GM19193 (cell line): ENCODE results near the gene NISCH.

Experiments used
- POLR2A ChIP-seq: IDR thresholded peaks from 4 replicates; pipeline ENCODE4 v1.6.1; 2011; ENCODE audit not compliant: insufficient read depth, insufficient read length; ENCODE audit errors: extremely low read depth

The NISCH gene

DNA sequence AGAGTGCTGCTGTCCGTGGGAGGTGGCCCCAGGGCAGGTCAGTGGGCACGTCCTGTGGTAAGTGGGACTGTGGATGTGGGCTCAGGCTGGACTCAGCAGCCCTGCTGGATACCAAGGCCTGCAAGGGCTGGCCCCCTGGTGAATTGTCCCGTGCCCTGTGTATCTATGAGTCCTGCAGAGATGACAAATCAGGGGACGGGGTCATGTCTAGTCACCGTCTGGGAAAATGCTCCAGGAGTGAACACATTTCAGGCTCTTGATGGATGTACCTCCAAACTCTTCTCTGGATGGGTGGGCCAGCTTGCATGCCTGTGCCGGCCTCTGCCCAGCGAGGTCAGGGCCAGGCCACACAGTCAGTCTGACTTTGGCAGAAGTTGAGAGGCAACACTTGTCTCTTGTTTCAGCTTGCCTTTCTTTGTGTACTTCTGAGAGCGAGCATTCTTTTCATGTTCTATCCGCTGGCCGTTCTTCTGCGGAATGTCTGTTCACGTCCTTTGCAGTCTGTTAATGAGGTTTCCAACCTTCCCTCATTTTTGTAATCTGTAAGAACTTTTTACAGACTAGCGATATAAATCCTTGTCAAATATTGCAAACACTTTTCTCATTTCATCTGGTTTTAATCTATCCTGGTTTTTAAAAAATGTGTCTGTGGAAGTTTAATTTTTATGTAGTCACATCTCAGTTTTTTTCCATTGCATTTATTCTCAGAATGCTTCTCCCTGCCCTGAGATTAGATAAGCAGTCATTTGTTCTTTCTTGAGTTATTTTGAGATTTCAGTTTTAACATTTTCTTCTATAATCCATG, 28.4 kb downstream of the NISCH start:
- TF ChIP-seq POLR2A, result no peak

DNA sequence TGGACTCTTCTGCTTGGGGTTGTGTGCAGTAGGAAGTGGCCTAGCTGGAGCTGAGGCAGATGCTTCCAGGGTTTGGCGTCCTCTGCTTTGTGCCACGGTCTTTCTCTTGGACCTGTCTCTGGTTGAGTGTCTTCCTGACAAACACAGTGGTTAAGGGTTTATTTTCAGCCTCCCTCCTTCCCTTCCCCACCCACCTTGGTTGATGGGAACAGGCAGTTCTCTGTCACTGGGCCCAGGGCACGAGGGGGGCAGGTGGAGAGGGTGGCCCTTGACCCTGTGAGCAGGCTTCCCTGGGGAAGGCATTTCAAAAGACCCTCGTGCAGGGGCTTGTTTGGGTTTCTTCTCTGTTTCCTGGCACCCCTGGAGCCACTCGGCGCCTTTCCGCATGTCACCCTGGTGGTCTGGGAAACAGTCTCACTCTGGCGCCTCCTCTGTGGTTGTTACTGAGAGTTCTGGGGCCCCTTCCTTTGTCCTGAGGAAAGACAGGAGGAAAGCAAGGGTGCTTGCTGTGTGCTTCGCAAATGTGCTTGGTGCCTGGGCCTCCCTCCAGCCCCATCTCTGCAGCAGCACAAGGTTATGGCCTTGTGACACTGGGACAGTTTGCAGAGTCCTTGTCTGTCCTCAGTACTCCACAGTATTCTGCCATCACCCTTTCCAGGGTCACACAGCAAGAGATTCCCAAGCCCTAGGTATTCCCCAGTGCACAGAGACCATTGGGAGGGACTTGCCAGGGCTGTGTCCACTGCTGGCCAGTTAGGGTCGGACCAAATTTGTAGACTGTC, 29.5 kb downstream of the NISCH start:
- no peak for TF ChIP-seq POLR2A

DNA sequence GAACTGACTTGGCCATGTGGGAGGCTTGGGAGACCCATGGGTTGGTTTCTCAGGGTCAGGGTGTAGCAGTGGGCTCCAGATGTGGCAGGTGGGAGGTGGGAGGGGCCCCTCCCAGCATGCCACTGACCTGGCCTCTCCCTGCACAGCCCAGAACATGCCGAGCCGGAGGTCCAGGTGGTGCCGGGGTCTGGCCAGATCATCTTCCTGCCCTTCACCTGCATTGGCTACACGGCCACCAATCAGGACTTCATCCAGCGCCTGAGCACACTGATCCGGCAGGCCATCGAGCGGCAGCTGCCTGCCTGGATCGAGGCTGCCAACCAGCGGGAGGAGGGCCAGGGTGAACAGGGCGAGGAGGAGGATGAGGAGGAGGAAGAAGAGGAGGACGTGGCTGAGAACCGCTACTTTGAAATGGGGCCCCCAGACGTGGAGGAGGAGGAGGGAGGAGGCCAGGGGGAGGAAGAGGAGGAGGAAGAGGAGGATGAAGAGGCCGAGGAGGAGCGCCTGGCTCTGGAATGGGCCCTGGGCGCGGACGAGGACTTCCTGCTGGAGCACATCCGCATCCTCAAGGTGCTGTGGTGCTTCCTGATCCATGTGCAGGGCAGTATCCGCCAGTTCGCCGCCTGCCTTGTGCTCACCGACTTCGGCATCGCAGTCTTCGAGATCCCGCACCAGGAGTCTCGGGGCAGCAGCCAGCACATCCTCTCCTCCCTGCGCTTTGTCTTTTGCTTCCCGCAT, 31.8 kb downstream of the NISCH start:
- TF ChIP-seq POLR2A, result no peak

DNA sequence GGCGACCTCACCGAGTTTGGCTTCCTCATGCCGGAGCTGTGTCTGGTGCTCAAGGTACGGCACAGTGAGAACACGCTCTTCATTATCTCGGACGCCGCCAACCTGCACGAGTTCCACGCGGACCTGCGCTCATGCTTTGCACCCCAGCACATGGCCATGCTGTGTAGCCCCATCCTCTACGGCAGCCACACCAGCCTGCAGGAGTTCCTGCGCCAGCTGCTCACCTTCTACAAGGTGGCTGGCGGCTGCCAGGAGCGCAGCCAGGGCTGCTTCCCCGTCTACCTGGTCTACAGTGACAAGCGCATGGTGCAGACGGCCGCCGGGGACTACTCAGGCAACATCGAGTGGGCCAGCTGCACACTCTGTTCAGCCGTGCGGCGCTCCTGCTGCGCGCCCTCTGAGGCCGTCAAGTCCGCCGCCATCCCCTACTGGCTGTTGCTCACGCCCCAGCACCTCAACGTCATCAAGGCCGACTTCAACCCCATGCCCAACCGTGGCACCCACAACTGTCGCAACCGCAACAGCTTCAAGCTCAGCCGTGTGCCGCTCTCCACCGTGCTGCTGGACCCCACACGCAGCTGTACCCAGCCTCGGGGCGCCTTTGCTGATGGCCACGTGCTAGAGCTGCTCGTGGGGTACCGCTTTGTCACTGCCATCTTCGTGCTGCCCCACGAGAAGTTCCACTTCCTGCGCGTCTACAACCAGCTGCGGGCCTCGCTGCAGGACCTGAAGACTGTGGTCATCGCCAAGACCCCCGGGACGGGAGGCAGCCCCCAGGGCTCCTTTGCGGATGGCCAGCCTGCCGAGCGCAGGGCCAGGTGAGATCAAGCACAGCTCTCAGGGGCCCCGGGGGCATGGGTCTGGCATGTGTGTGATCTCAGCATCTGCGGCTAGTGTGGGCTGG, 32.6 kb downstream of the NISCH start:
- TF ChIP-seq POLR2A, result no peak

DNA sequence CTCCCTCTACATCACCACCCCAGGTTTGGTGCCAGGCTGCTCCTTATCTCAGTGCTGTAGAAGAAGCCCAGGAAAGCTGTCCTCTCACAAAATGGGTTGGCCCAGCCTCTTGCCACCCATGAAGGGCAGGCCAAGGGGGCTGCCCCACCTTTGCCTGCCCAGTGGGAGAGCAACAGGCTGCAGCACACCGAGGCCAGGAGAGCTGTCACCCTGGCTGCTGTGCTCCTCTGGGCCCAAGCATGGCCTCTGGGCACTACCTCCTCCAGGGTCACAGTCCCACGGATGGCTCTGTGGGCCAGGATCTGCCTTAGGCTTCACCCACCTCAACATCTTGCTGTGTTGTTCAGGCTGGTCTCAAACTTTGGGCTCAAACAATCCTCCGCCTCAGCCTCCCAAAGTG, 33.3 kb downstream of the NISCH start:
- no peak for TF ChIP-seq POLR2A

DNA sequence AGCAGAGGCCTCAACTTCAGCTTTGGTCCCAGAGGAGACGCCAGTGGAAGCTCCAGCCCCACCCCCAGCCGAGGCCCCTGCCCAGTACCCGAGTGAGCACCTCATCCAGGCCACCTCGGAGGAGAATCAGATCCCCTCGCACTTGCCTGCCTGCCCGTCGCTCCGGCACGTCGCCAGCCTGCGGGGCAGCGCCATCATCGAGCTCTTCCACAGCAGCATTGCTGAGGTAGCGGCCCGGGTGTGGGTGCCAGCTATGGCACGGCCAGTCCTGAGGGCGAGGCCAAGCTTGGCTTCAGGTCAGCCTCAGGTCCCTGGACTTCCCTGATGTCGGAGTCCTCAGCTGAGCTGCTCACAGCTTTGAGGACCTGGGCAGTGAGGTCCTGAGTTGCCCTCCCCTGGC, 34.0 kb downstream of the NISCH start:
- no peak for TF ChIP-seq POLR2A

DNA sequence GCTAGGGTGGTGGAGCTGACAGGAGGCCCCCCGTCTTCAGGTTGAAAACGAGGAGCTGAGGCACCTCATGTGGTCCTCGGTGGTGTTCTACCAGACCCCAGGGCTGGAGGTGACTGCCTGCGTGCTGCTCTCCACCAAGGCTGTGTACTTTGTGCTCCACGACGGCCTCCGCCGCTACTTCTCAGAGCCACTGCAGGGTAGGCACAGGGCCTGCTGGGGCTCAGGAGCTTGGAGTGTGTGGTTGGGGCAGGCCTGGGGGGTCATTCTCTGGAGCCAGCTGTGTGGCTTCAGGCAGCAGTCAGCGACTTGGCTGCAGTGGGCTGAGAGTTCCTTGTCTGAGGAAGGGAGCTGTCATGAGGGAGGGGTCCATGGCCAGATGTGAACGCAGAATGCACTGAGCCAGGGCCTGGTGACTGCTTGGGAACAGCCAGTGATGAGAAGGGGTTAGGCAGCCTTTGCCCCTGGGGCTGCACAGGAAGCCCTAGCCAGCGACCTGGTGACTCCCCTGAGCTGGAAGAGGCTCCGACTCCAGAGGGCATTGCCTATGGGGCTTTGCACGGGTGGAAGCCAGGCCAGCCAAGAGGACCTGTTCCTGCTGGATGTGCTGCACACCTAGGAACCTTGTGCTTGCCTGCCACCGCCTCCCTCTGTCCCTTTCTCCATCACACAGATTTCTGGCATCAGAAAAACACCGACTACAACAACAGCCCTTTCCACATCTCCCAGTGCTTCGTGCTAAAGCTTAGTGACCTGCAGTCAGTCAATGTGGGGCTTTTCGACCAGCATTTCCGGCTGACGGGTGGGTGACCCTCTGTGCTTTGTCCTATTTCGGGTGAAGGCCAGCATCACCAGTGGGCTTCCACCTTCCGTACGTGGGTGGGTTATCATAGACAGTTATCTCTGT, 34.9 kb downstream of the NISCH start:
- no peak for TF ChIP-seq POLR2A

DNA sequence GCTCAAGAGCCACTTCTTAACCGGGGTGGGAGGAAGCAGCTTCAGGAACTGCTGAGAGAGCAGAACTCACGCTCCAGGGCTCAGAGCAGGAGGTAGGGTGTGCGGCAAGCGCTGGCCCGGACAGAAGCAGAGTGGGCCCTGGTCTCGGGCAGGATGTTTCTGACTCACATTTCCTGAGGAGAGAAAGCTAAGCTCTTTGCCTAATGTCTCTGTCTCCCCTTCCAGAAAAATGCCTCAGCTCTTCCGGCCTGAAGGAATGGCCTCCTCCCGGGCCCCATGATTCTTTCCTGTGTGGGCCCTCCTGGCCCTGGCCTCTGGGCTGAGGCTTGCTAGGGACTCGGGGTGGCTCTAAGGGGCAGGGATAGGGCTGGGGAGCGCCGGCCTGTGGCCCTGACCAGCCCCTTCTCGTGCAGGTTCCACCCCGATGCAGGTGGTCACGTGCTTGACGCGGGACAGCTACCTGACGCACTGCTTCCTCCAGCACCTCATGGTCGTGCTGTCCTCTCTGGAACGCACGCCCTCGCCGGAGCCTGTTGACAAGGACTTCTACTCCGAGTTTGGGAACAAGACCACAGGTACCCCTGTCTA, 35.6 kb downstream of the NISCH start:
- no peak for TF ChIP-seq POLR2A

DNA sequence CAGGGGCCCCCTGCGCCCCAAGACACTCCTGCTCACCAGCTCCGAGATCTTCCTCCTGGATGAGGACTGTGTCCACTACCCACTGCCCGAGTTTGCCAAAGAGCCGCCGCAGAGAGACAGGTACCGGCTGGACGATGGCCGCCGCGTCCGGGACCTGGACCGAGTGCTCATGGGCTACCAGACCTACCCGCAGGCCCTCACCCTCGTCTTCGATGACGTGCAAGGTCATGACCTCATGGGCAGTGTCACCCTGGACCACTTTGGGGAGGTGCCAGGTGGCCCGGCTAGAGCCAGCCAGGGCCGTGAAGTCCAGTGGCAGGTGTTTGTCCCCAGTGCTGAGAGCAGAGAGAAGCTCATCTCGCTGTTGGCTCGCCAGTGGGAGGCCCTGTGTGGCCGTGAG, 36.7 kb downstream of the NISCH start:
- no peak for TF ChIP-seq POLR2A

DNA sequence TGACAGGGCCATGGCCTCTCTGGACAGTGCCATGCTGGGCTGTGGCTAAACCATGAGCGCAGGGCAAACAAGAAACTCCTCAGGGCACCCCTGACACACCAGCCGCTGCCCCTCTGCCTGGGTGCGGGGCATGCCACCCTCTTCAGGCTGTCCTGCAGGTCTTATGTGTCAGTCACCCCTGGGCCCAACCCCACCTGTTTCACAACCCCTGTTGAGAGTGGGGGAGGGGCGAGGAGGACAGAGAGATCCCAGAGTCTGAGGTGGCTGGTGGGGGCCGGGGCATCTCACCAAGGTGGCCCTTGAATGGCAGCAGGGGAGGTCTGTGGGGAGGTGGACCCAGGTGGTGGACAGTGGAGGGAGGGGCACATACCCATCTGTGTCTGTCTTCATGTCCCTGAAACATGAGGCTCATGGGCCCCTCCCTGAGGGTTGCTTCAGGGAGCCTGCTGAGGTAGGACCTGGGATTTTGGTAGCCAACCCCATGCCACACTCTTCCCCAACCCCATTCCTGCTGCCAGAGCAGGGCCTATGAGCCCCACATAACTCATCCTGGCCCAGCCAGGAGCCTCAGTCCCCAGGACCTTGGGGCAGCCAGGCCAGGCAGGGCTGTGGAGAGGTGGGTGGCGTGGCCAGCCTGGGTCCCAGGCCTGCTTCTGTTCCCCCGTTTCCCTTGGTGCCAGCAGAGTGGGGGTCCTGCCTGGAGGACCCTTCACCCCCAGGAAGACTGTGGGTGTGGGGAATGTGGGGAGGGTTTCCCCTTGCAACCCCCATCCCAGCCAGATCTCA, 38.0 kb downstream of the NISCH start:
- TF ChIP-seq POLR2A, result no peak

DNA sequence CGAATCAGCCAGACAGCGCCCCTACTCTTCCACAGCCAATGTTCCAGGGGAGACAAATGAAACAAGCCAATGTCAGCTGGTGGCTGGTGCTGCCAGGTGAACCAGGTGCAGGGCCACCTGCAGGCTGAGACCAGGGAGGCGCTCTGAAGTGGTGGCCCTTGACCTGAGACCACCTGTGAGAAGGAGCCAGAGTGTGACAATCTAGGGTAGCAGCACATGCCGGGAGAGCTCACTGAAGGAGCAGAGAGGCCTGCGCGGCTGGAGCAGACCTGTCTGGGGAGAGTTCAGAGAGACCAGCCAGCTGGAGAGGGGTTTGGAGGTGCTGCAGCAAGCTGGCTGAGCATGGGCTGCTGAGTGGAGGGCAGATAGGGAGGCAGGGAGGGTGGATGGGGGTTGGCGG, 39.0 kb downstream of the NISCH start:
- no peak for TF ChIP-seq POLR2A

DNA sequence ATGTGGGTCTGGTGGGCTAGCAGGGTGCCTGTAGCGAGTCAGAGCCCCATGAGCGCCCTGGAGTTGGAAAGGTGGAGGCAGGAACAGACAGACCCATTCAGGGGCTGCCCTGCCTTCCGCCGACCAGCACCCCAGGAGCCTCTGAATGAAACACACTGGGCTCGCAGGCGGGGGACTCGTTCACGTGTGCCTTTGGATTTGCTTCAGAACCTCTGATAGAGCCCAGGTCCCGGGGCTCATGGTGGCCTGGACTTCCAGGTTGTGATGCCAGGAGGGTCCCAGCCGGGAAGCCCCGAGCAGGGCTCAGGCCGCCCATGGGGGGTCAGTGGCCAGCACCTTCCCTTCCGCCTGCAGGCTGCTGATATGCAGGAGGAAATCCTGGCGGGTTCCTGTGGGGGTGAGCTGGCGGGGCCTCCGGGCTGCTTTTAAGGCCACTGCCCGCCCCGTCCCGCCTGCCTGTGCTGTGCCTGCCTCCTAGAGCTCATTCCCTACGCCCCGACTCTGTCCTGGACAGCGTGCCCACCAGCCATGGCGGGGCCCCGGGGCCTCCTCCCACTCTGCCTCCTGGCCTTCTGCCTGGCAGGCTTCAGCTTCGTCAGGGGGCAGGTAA, 39.6 kb downstream of the NISCH start, which contains the start of gene STAB1:
STAB1 (plus strand) TSS at position 453 of the 610 bp plus-strand sequence; CDS start at position 529, 76 bp downstream.
- no peak for TF ChIP-seq POLR2A
